K562 (cell line): ENCODE measurements around the gene AFG1L. TPM values are rescaled to one million over a fixed set of nuclear protein-coding genes. Genes with fewer than 3 reads are reported as not detected.

Source experiments
- ATAC-seq: fragments of 200-7000 bp; cut with Tn5 transposase; 3 replicates; pipeline ENCODE4 v1.9.1; 2020; ENCODE audit warnings: moderate library complexity
- BruUV-seq: library from RNA; stranded (reverse); fragments of 400-500 nt; replicated peaks from 2 replicates; lab custom pipeline; 2021; lab: Mats Ljungman, UMichigan
- CTCF ChIA-PET: fragments of 300-600 bp; formaldehyde crosslinking; extraction: SDS; loops from one replicate; lab custom pipeline; 2021; ENCODE audit warnings: low intra/inter-chr PET ratio; lab: Yijun Ruan, JAX
- POLR2A ChIA-PET: fragments of 300-600, 350-650 bp; sonication (Branson Sonifier 250); formaldehyde crosslinking; extraction: SDS; loops from one replicate; lab custom pipeline; 2021; ENCODE audit warnings: antibody characterized with exemption, inconsistent platforms; lab: Yijun Ruan, JAX
- DNase-seq, 4 experiments: peaks; one replicate each; pipeline versions ENCODE4 v3.0.0 to v3.0.0-alpha.2; 2011 to 2018; ENCODE audit warnings: low spot score in 3 of 4, mixed read lengths in 3 of 4; ENCODE audit errors: extremely low read depth in 1 of 4
- FAIRE-seq: peaks from 2 replicates; lab custom pipeline; 2011; peaks lifted over from hg19 to GRCh38; lab: Jason Lieb, UNC
- H2AFZ ChIP-seq: 2 replicates; pipeline ENCODE4 v1.6.0; 2011; ENCODE audit warnings: low read depth, low read length, control low read depth, inconsistent platforms
- H3K27ac ChIP-seq: fragments of 200-600 bp; 3 replicates; pipeline ENCODE4 v1.8.0; 2011; ENCODE audit warnings: low read depth, mild to moderate bottlenecking, control low read depth, inconsistent platforms, low read length, moderate library complexity, mixed read lengths; ENCODE audit errors: extremely low read depth
- H3K27me3 ChIP-seq, 2 experiments: fragments of 300-600 bp in 1 of 2; 2 replicates in 1 of 2; 3 replicates in 1 of 2; pipeline versions ENCODE4 v1.6.0 to v1.8.0; 2011; ENCODE audit warnings: inconsistent platforms in 2 of 2, low read length in 2 of 2, mild to moderate bottlenecking in 1 of 2, mixed read lengths in 1 of 2, moderate library complexity in 1 of 2; ENCODE audit not compliant: control insufficient read depth in 2 of 2, insufficient read depth in 2 of 2
- H3K36me3 ChIP-seq: fragments of 300-600 bp; 3 replicates; pipeline ENCODE4 v1.8.0; 2011; ENCODE audit warnings: mild to moderate bottlenecking, low read length, inconsistent platforms; ENCODE audit not compliant: control insufficient read depth, insufficient read depth
- H3K4me1 ChIP-seq, 2 experiments: fragments of 200-600 bp in 1 of 2; replicated peaks in 1 of 2; 2 replicates in 1 of 2; 3 replicates in 1 of 2; pipeline versions ENCODE4 v1.5.1 to v1.8.0; 2011; ENCODE audit warnings: inconsistent platforms in 2 of 2, low read length in 2 of 2, mild to moderate bottlenecking in 1 of 2, mixed read lengths in 1 of 2, moderate library complexity in 1 of 2; ENCODE audit not compliant: control insufficient read depth in 2 of 2, insufficient read depth in 2 of 2
- H3K4me2 ChIP-seq: 2 replicates; pipeline ENCODE4 v1.6.1; 2011; ENCODE audit warnings: low read length, control low read depth, inconsistent platforms, mixed read lengths; ENCODE audit not compliant: insufficient read depth
- H3K4me3 ChIP-seq: fragments of 200-600 bp; sonication (generic), shearing (Covaris generic); 2 replicates; pipeline ENCODE4 v1.5.1; 2016; ENCODE audit warnings: control low read depth, inconsistent platforms
- H3K79me2 ChIP-seq: fragments of 200-600 bp; 3 replicates; pipeline ENCODE4 v1.8.0; 2011; ENCODE audit warnings: low read length, inconsistent platforms; ENCODE audit not compliant: control insufficient read depth, insufficient read depth
- H3K9ac ChIP-seq, 2 experiments: 2 replicates each; pipeline versions ENCODE4 v1.6.0 to v1.6.1; 2011; ENCODE audit warnings: low read depth in 2 of 2, low read length in 2 of 2, control low read depth in 1 of 2, inconsistent platforms in 1 of 2, mild to moderate bottlenecking in 1 of 2, mixed read lengths in 1 of 2; ENCODE audit not compliant: insufficient read depth in 1 of 2
- H3K9me1 ChIP-seq: one replicate; pipeline ENCODE4 v1.6.0; 2011; ENCODE audit warnings: inconsistent platforms, mild to moderate bottlenecking, low read length, moderate library complexity; ENCODE audit not compliant: control insufficient read depth, insufficient read depth
- H3K9me3 ChIP-seq: replicated peaks from 2 replicates; pipeline ENCODE4 v1.5.1; 2011; ENCODE audit warnings: low read depth, low read length, inconsistent platforms; ENCODE audit not compliant: control insufficient read depth, insufficient read depth
- H4K20me1 ChIP-seq: replicated peaks from 2 replicates; pipeline ENCODE4 v1.6.1; 2011; ENCODE audit warnings: low read length, inconsistent platforms, mixed read lengths; ENCODE audit not compliant: control insufficient read depth, insufficient read depth
- ARID1B ChIP-seq: fragments of 450-650 bp; IDR thresholded peaks from 2 replicates; pipeline ENCODE4 v1.6.1; 2016; ENCODE audit warnings: antibody characterized with exemption, mild to moderate bottlenecking, inconsistent platforms
- BRCA1 ChIP-seq, 2 experiments: fragments of 450-650 bp in 1 of 2; sonication (generic) in 1 of 2; formaldehyde crosslinking in 1 of 2; IDR thresholded peaks; 2 replicates each; pipeline versions ENCODE4 v1.5.0 to v1.6.1; 2017 to 2020; ENCODE audit warnings: mild to moderate bottlenecking in 1 of 2, missing genetic modification reagents in 1 of 2
- EWSR1 ChIP-seq: fragments of 450-650 bp; IDR thresholded peaks from 2 replicates; pipeline ENCODE4 v1.6.1; 2018; ENCODE audit warnings: borderline replicate concordance, mild to moderate bottlenecking, low read depth, moderate library complexity; ENCODE audit not compliant: partially characterized antibody
- FOXP4 ChIP-seq: sonication (generic); formaldehyde crosslinking; IDR thresholded peaks from 2 replicates; pipeline ENCODE4 v1.8.0; 2022; ENCODE audit warnings: mild to moderate bottlenecking, missing genetic modification reagents, borderline replicate concordance
- ILF3 ChIP-seq: fragments of 450-650 bp; IDR thresholded peaks from 2 replicates; pipeline ENCODE4 v1.6.1; 2018; ENCODE audit warnings: antibody characterized with exemption, mild to moderate bottlenecking, moderate library complexity, borderline replicate concordance
- NCOA6 ChIP-seq: fragments of 450-650 bp; IDR thresholded peaks from 2 replicates; pipeline ENCODE4 v1.6.1; 2017; ENCODE audit warnings: mild to moderate bottlenecking
- NKRF ChIP-seq: fragments of 450-650 bp; IDR thresholded peaks from 2 replicates; pipeline ENCODE4 v1.6.1; 2016; ENCODE audit warnings: borderline replicate concordance
- RB1 ChIP-seq: fragments of 450-650 bp; IDR thresholded peaks from 2 replicates; pipeline ENCODE4 v1.6.1; 2017; ENCODE audit warnings: low read depth, mild to moderate bottlenecking
- ZNF408 ChIP-seq: fragments of 250-450 bp; sonication (Bioruptor Pico); IDR thresholded peaks from 2 replicates; pipeline ENCODE4 v1.4.0; 2020; ENCODE audit warnings: low read depth, mild to moderate bottlenecking, moderate library complexity
- WGBS: fragments of 100-300 bp; shearing (Covaris generic); methylation state at CpG from one replicate; pipeline ENCODE4 v1.1.6; 2016; ENCODE audit warnings: low coverage, mixed read lengths; ENCODE audit not compliant: insufficient coverage; ENCODE audit errors: missing lambda C conversion rate; 5-methylcytosine and 5-hydroxymethylcytosine counted together
- in situ Hi-C: fragments of 300-500 bp; cut with MboI; formaldehyde crosslinking; loops from 4 replicates; pipeline ENCODE4 v1.15.0; 2018; ENCODE audit warnings: inconsistent platforms, mixed read lengths
- intact Hi-C: fragments of 100-400 bp; cut with micrococcal nuclease; formaldehyde crosslinking; loops from 2 replicates; pipeline ENCODE4 v1.14.2; 2022
- polyA plus RNA-seq, 8 experiments: library from polyadenylated mRNA; depleted of rRNA in 4 of 8; stranded (reverse) in 5 of 8; unstranded in 3 of 8; fragments of >200 nt; fragmentation: Nextera tagmentation in 2 of 8; fragmentation: Illumina TruSeq in 1 of 8; extraction: Ambion mirVana in 2 of 8; extraction: Trizol in 1 of 8; gene quantifications; 2 replicates each; pipeline versions ENCODE4 v1.2.1 to v1.2.3, GENCODE V29; 2011 to 2014; ENCODE audit warnings: inconsistent platforms in 1 of 8, missing spikeins in 1 of 8
- total RNA-seq, 7 experiments: library from RNA; depleted of rRNA in 6 of 7; stranded (reverse); fragments of >200 nt in 6 of 7; fragmentation: Illumina TruSeq in 2 of 7; extraction: Trizol in 2 of 7; gene quantifications; 2 replicates each; pipeline versions ENCODE4 v1.2.1 to v1.2.3, GENCODE V29; 2011 to 2021; ENCODE audit warnings: low replicate concordance in 1 of 7
- TF ChIP-seq, protein P1 (sequence below): fragments of 250-450 bp; sonication (Bioruptor Pico); IDR thresholded peaks from 2 replicates; pipeline ENCODE4 v1.4.0; 2020; ENCODE audit warnings: mild to moderate bottlenecking

The AFG1L gene
- total and polyA plus RNA-seq, 9 of the 15 experiments (the other 6 are each of a cell fraction or from before 2014, with no cell fraction given), result 2.2 to 15.5 (median 5.8) TPM

GRCh38 chr6:108383981-108384380, 89.1 kb downstream of the AFG1L start:
- no peaks in the 10 kb centered on the region for H3K9me1 ChIP-seq
- no peak for FAIRE-seq
- H3K27ac ChIP-seq, result no peak overlapping the region
- ATAC-seq, result no peak
- H3K9ac ChIP-seq, result no peak overlapping the region
- in situ Hi-C loops (no loop called here), intact Hi-C loops (no loop called here)
- H4K20me1 ChIP-seq, result no peaks in the 10 kb centered on the region
- ChIA-PET CTCF (no interaction called here), POLR2A (no interaction called here)
- no peaks in the 10 kb centered on the region for H3K27me3 ChIP-seq
- no peak for DNase-seq
- TF ChIP-seq NCOA6 (no peak), RB1 (no peak), EWSR1 (no peak), ZNF408 (CRISPR knock-in tag) (no peak), ILF3 (no peak), BRCA1 (IDR thresholded peaks at IDR 0.05) (no peak), BRCA1 (CRISPR knock-in tag; IDR thresholded peaks at IDR 0.05) (no peak), ARID1B (no peak), FOXP4 (CRISPR knock-in tag) (no peak), NKRF (no peak)
- TF ChIP-seq, protein P1, sequence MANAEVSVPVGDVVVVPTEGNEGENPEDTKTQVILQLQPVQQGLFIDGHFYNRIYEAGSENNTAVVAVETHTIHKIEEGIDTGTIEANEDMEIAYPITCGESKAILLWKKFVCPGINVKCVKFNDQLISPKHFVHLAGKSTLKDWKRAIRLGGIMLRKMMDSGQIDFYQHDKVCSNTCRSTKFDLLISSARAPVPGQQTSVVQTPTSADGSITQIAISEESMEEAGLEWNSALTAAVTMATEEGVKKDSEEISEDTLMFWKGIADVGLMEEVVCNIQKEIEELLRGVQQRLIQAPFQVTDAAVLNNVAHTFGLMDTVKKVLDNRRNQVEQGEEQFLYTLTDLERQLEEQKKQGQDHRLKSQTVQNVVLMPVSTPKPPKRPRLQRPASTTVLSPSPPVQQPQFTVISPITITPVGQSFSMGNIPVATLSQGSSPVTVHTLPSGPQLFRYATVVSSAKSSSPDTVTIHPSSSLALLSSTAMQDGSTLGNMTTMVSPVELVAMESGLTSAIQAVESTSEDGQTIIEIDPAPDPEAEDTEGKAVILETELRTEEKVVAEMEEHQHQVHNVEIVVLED (CRISPR knock-in tag), result no peak
- H3K4me1 ChIP-seq, result no peaks in the 10 kb centered on the region
- 95% methylated on average over 1 of the region's 1 CpG for WGBS
- no peaks in the 10 kb centered on the region for H3K9me3 ChIP-seq
- BruUV-seq, result no TSS peak
- H3K36me3 ChIP-seq, result no peaks in the 10 kb centered on the region
- H3K4me2 ChIP-seq, result no peak overlapping the region
- no peak overlapping the region for H3K4me3 ChIP-seq
- no peak overlapping the region for H2AFZ ChIP-seq
- no peaks in the 10 kb centered on the region for H3K79me2 ChIP-seq
